Activated T-cell treated with anti-CD3 and anti-CD28 coated beads, Interleukin-2, amount 50 U/mL, for 48 hours (primary cell): Measurements from ENCODE around the gene TROAP.
"Not testable (repeated sequence)": the region's sequence is repeated elsewhere in the genome, so short reads cannot be mapped to it uniquely, and the experiment has no call there.

Experiments
- DNase-seq, 2 experiments: peaks; one replicate each; pipeline ENCODE4 v3.0.0-alpha.2; 2020

The TROAP gene, protein sequence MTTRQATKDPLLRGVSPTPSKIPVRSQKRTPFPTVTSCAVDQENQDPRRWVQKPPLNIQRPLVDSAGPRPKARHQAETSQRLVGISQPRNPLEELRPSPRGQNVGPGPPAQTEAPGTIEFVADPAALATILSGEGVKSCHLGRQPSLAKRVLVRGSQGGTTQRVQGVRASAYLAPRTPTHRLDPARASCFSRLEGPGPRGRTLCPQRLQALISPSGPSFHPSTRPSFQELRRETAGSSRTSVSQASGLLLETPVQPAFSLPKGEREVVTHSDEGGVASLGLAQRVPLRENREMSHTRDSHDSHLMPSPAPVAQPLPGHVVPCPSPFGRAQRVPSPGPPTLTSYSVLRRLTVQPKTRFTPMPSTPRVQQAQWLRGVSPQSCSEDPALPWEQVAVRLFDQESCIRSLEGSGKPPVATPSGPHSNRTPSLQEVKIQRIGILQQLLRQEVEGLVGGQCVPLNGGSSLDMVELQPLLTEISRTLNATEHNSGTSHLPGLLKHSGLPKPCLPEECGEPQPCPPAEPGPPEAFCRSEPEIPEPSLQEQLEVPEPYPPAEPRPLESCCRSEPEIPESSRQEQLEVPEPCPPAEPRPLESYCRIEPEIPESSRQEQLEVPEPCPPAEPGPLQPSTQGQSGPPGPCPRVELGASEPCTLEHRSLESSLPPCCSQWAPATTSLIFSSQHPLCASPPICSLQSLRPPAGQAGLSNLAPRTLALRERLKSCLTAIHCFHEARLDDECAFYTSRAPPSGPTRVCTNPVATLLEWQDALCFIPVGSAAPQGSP

DNA sequence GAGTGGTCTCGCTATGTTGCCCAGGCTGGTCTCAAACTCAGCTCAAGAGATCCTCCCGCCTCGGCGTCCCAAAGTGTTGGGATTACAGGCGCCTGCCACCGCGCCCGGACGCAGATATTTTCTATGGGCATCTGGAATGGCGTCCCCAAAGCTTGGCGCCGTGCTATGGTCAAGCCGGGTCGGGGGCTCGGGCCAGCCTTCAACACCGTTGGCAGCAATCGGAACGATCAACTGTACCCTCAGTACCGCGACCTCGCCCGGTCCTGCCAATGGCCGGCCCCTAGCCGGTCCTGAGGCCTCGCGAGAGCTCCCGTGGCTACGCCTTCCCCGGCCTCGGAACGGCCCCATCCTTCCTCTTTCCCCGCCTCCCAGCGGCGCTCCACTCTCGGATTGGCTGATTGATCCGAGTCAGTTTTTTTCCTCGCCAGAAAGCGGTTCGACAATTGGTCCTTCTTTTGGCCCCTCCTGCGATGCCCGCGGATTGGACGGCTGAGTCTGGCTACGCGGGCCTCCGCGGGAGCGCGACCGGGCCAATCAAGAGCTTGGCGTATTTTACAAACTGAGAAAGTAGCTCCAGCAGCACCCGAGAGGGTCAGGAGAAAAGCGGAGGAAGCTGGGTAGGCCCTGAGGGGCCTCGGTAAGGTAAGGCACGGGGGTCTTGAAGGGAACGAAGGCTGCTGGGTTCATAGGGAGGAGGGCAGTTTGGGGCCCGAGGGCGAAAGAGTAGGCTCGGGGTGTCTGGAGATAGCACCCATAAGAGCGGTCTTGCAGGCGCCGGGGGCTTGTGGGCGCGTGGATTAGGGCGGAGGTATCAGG, at the start of gene TROAP:
Gene TROAP, plus strand, starts transcription at position 548 of the 816 bp plus-strand sequence. CDS start 354 bp downstream, outside the sequence.
- peak; percentile 98 for DNase-seq

DNA sequence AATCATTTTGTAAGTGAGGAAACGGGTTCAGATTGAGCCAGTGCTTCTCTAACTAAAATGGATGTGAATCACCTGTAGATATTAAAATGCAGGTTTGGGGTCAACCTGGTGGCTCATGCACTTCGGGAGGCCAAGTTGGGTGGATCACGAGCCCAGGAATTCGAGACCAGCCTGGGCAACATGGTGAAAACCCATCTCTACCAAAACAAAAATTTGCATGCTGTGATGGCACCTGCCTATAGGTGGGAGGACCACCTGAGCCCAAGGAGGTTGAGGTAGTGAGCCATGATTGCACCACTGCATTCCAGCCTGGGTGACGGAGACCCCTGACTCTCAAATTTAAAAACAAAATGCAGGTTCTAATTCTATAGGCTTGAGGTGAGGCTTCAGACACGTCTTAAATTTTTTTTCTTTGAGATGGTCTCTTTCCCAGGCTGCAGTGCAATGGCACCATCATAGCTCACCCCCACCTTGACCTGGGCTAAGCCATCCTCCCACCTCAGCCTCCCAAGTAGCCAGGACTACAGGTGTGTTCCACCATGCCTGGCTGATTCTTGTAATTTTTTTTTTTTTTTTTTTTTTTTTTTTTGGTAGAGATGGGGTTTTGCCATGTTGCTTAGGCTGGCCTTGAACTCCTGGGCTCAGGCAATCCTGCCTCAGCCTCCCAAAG, 49.2 kb upstream of the TROAP start:
- DNase-seq, result peak in 1 of 2 experiments; percentile 49

DNA sequence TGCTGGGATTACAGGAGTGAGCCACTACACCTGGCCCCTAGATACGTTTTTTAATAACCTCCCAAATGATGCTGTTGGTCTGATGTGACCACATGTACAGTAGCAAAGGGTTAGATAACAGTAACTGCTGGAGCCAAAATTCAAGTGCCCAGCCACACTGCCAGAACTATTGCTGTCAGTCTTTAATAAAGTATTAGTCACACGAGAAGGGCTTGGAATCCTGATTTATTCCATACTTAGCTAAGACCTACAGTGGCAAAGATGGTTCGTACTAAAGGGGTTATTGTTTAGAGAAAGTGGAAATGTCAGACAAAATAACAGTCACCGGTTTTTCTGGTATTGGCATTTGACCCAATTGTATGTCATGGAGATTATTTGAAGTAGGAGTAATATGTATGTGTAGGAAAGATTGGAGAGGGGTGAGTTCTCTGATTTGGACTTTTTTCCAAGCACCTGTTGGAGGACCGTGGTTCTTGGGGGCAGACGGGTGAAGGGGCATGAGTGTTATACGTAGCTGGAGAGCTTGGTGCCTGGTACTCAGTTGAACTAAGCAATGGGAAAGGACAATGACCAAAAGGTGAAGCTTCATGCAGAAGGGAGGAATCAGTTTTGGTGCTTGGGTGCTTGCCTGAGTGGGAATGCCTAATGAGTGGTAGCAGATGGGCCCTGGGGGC, 48.5 kb upstream of the TROAP start:
- no peak for DNase-seq

DNA sequence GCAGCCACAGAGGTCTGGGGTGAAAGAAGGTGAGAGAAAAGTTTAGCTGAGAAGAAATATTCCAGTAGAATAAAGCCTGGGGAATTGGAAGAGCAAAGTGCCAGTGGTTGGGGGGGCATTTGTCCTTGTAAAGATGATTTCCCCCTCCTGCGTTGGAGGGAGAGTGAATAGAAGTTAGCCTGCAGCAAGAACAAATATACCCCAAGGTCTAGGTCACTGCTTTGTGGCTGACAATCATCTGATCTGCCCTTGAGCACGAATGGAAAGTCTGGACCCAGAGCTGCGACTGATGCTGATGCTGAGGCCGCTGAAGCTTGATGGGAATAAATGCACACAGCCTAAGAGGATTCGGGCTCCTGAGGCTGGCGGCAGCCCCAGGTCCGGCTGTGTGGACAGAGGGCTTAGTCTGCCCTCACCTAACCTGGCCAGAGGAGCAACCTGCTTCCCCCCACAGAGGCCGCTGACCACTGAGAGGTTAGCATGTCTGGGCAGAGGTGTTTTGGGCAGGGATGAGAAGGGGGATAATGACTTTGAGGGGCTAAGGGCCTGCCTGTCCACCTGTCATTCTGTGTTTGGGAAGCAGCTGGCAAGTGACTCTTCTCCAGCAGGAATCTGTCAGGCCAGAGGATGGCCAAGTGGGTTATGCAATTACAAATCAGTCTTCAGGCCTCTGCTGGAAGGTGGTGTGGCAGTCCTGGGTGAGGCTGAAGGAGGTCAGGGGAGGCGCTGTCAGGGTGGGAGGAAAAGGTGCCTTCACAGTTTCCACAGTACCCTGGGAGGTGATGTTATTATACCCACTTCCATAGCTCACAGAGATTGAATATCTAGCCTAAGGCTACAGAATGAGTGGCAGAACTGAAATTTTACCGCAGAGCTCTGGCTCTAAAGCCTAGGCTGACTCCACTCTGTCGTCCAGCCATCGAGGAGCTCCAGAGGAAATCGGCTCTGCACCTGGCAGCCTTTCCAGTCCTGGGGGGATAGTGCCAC, 46.5 kb upstream of the TROAP start:
- no peak for DNase-seq

DNA sequence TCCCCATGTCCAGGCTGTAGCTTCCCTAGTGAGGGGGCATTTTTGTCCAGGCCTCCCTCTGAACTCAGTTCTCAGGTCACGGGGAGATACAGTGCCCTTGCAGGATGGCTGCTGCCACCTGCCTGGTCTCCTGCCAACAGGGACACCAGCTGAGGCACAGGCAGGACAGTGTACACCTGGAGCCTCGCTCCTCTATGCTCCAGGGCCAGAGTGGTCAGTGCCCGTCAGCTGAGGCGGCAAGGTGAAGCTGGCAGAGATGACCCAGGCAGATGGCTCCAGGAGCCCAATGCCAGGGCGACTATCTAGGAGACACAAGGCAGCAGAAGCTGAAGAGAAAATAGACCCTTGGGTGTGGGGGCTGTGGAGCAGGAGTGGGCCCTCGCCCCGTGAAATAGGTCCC, 45.6 kb upstream of the TROAP start:
- DNase-seq, result no peak

DNA sequence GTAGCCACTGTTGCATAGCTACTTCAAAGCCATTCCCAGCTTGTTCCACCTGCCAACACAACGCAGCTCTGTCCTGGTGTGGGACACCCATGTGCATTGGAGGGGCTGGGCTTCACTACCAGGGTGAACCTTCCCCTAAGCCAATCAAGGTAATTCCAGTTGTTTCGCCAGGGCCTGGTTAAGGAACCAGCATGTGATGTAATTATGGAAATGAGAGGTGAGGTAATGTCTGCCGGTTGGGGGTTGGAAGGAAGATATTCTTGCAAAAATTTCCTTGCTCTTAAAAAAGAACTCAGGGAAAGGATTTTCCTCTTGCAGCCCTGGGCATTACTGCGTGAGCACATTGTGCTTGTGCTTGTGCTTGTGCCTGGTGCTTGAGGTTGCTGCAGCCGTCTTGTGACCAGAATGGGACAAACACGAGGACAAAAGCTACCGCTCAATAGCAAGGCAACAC, 43.3 kb upstream of the TROAP start:
- no peak for DNase-seq

DNA sequence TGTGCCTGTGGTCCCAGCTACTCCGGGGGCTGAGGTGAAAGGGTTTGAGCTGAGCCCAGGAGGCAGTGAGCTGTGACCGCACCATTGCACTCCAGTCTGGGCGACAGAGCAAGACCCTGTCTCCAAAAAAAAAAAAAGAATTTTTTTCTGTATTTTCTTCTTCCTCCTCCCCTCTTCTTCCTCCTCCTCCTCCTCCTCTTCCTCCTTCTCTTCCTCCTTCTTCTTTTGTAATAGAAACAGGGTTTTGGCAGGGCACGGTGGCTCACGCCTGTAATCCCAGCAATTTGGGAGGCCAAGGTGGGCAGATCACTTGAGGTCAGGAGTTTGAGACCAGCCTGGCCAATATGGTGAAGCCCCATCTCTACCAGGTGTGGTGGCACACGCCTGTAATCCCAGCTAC, 42.5 kb upstream of the TROAP start:
- DNase-seq, result not testable (repeated sequence)

DNA sequence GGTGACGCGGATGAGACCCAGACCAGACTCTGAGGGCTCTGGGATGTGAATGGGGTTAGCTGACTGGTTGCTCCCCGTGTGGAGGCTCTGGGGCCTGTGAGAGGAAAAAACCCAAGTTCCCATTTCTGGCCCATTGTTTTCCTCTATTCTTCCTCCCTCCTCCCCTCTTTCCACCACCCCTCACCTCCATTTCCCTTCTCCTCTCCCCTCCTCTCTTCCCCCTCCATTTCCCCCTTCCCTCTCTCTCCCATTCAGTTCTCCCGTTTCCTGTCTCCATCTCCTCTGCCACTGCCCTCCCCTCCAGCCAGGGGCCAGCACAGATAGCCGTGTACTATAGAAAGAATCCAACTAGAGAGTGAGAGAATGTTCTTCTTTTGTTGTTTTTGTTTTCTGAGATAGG, 40.8 kb upstream of the TROAP start:
- no peak for DNase-seq

DNA sequence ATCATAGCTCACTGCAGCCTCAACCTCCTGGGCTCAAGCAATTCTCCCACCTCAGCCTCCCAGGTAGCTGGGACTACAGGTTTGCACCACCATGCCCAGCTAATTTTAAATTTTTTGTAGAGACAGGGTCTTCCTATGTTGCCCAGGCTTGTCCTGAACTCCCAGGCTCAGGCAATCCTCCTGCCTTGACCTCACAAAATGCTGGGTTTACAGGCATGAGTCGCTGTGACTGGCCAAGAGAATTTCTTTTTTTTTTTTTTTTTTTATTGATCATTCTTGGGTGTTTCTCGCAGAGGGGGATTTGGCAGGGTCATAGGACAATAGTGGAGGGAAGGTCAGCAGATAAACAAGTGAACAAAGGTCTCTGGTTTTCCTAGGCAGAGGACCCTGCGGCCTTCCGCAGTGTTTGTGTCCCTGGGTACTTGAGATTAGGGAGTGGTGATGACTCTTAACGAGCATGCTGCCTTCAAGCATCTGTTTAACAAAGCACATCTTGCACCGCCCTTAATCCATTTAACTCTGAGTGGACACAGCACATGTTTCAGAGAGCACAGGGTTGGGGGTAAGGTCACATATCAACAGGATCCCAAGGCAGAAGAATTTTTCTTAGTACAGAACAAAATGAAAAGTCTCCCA, 40.2 kb upstream of the TROAP start:
- DNase-seq, result not testable (repeated sequence)

DNA sequence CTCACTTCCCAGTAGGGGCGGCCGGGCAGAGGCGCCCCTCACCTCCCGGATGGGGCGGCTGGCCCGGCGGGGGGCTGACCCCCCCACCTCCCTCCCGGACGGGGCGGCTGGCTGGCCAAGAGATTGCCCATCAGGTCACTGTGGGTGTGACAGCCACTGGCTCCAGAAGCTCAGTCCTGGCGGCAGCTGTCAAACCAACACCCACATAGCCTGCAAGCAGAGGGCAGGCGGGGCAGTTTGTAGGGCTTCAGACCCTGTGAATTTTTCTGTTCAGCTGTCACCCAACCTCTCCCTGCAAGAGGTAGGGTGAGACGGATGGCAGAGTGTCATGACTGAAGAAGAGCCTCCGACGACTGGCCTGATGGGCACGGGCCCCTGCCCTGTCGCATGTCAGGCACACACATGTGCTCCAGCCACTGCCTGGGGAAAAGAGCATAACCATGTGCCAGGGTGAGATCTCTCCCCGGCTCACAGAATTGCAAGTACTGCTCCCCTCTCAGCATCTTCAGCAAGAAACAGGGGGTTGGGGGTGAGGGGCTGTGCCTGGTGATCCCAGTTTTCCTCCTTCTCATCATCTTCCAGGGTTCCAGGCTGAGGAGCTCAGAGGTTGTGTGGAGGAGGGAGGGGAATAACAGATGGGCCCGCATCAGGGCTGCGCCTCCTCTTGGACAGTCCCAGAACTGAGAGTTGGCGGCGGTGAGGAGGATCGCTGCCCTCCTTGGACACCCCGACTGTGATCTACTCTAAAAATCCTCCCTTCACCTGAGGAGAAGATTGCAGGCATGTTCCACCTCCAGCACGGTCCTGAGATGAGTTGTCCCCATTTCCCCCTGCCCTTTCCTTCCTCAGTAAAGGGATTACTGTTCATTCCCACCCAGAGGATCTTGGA, 39.3 kb upstream of the TROAP start:
- no peak for DNase-seq

DNA sequence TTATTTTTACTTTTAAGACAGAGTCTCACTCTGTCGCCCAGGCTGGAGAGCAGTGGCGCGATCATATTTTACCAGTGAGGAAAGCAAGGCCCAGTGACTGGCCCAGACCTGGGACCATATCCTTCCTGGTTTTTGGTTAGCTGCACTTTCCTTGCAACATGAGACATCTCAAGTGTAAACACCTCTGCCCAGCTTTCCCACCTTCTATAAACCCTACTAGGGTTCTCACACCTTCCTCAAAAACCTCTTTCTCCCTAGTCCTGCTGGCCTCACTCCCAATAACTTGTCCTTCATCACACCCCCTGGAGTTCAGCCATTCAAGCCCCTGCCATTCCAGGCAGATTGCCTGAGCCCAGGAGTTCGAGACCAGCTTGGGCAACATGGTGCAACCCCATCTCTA, 38.4 kb upstream of the TROAP start:
- DNase-seq, result no peak

DNA sequence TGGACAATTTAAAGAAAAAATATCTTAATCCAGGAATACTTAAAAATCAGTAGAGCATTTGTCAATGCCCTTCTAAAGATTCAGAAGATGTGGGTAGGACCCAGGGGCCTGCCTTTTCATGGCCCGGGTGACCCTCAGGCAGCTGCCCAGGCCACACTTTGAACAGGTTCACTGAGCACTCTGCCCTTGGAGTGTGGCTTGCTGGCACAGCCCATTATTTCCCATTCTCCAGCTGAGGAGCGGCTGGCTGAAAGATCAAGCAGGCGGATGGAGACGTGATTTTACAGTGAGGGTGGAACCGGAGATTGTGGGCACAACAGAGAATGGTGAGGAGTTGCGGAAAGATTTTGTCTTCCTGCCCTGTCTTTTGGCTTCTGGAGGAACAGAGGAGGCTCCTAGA, 35.2 kb upstream of the TROAP start:
- DNase-seq, result no peak

DNA sequence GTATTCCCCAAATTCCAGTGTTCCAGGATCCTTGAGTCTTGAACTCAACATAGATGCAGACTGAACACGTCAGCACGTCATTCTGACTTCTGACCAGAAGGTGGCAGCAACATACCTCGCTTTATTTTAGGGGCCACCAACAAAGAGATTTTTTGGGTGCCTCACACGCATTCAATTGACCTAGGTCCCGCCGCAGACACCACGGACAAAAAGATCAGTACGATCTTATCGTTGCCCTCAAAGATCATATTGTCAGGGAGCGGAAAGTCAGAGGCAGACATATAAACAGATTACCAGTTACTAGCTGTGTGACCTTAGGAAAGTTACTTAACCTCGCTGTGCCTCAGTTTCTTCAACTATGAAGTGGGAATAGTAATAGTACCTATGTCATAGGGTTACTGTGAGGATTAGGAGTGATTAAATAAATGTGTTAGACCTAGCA, 34.6 kb upstream of the TROAP start:
- DNase-seq, result peak; percentile 79 to 80

DNA sequence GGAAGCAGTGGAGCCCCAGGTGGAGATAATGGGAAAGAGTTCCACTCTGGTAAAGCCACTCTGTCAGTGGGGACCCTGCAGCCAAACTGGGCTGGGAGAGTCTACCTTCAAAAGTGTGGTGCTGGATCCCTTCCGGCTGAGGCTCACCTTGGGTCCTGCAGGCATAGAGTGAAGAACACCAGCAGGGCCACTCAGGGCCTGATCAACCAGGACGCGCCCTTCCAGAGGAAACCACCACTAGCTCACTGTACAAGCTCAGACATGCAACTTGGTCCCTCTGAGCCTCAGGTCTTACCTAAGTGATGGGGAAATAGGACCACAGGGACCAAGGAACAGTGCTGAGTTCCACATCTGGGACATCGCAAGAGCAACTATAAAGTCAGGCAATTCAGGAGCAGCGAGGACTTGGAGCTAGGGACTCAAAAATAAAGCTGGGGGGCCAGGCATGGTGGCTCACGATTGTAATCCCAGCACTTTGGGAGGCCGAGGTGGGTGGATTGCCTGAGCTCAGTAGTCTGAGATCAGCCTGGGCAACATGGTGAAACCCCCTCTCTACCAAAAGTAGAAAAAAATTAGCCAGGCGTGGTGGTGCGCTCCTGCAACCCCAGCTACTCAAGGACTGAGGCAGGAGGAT, 34.0 kb upstream of the TROAP start:
- no peak for DNase-seq

DNA sequence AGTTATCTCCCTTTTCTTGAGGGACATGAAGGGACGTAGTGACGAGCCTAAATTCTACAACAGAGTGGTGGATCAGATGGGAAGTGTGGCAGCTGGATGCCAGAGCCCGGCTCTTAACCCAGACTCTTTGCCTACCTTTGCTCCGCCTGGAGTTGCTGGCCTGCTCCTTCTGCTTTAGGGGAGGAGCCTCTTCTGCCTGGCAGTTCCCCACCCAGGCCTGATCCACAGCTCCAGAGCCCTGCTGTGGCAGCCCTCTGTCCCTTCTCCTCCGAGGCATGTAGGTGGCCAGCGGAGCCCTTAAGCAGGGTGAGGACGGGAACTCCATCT, 30.4 kb upstream of the TROAP start:
- DNase-seq, result no peak

DNA sequence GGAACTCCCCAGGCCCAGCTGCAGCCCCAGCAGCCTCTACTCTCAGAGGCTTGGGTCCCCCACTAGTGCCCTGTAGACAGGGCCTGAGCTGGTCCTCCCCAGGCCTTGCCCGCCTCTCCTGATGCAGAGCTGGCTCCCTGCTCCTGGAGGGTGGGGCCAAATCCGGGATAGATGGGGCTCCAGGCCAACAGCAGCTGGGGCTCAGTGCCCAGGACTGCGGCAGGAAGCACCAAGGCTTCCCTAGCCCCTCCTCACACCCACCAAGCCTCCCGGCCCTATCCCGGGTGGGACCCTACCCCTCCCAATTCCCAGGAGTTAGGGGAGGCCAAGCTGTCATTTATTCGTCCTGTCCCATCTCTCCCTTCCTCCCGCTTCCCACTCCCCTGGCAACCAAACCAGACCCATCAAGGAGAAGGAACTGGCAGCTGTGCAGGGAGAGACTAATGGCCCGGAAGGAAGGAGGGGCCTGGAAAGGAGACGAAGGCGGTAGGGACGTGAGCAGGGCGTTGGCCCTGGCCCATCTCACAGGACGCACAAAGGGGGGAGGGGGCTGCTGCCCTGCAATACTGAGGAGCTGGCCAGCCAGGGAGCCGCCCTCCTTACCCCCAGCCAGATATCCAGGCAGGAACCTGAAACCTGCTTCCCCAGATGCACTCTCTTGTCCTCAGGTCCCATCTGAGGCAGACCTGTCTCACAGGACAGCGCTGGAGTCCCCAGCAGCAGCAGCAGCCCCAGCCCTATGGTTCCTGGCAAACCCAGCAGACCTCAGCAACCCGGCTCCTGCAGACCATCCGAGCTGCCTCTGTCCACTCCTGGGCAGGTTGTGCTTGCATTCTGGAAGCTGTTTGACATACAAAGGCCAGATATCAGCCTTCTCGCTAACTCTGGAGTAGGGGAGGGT, 29.7 kb upstream of the TROAP start:
- DNase-seq, result no peak

DNA sequence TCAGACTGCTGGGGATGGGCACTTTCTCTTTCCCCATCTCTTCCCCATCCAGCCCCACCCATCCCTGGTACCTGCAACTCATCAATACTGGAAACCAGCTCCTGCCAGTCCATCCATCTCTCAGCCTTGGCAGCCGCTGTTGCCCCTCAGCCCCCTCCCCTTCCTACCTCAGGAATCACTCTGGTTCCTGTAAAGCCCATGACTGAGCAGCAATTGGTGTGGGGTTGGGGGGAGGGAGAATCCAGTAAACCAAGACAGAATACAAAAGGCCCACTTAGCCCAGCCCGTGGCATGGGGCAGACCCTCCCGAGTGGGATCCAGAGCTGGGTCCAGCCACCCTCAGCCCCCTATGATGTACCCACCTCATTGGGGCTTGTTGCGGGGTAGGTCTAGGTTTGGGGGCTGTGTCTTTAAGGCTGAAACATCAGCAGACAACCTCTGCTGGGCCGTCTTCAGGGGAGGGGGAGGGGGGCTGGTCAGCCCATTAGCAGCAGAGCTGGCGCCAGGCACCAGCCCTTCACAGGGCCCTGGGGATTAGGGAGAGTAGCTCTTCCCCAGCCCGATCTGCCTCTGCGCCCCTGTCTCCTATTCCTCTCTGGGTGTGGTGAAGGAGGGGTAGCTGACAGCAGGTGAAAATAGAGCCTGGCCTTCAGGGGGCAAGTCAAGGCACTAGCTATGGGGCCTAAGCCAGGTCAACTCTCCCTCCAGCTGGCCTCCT, 28.8 kb upstream of the TROAP start:
- no peak for DNase-seq
